Stimulated activated CD4-positive, alpha-beta T cell treated with anti-CD3 and anti-CD28 coated beads, Interleukin-4, amount 100 ng/mL, for 4 hours (primary cell): ENCODE measurements around the gene GAS7.
"Not testable (repeated sequence)": the region's sequence is repeated elsewhere in the genome, so short reads cannot be mapped to it uniquely, and the experiment has no call there.

Experiments used
- DNase-seq, 2 experiments: peaks; one replicate each; pipeline ENCODE4 v3.0.0-alpha.2; 2020

GAS7 gene

DNA sequence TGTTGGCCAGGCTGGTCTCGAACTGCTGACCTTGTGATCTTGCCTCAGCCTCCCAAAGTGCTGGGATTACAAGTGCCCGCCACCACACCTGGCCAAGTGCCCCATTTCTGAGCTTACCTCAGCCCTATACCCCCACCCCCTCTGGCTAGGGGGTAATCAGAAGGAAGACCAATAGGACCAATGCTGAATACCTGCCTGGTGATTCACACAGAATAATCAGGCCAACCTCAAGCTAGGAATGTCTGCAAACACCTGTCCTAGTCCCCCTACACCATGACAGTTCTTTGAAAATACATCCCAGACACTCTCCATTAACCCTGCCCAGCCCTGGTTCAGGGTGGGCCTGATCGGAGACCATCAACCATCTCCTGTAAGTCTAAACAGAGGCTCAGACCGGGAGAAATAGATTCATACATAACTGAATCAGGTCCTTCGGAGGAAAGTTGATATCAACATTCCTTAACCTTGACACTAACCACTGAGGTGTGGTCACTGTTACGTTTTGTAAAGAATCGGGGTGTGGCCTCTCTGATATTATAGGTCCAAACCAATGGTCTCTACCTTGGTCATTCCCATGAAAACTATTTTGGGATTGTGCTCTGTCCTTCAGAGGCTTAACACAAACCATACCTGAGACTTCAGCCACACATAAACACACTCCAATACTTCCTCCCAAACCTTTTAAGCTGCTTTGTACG lies 130.8 kb downstream of the GAS7 start:
- DNase-seq = no peak

DNA sequence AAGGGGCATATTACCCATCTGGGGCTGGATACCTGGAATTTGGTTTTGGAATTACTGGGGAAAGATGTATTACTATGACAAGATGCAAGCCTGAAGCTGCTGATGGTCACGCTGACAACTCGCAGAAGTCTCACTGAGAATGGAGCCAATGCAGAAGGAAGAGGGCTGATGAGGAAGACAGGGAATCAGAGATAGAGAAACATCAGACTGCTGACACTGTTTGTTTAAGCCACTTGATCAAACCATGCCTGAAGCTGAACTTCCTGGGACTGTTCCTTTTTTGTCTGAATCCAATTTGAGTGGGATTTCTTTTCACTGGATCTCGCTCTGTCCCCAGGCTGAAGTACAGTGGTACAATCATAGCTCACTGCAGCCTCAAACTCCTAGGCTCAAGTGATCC lies 133.9 kb downstream of the GAS7 start:
- DNase-seq = no peak

GRCh38 chr17:10063730-10064241 lies 134.6 kb downstream of the GAS7 start:
- no peak for DNase-seq

DNA sequence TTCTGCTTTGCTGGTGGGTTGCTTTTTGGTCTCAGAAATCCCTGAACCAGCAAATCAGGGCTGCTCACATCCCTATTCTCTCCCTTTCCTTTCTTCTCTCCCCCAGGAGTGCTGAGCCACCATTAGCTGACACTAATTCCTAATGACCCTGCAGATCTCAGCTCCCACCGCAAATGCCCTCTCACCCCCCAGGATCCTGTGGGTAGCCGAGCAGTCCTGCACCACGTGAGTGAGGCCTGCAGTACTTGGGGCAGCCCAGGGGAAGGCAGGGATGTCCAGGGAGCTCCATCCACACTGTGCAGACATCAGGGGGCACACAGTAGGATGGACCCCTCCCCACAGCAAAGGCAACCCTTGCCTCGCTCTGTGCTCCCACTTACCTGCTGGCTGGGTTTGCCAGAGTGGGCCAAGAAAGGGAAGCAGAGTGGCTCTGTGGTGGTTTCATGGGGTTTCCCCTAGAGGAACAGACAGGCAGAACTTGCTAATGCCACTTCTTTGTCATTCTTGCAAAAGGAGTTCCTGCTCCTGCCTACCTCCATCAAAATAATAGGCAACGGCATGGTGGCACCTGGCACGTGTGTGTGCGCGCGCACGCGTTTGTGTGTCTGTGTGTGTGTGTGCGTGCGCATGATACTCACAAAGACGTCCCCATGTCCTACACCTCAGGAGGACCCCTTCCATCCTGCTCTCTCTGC lies 135.6 kb downstream of the GAS7 start:
- DNase-seq = no peak

DNA sequence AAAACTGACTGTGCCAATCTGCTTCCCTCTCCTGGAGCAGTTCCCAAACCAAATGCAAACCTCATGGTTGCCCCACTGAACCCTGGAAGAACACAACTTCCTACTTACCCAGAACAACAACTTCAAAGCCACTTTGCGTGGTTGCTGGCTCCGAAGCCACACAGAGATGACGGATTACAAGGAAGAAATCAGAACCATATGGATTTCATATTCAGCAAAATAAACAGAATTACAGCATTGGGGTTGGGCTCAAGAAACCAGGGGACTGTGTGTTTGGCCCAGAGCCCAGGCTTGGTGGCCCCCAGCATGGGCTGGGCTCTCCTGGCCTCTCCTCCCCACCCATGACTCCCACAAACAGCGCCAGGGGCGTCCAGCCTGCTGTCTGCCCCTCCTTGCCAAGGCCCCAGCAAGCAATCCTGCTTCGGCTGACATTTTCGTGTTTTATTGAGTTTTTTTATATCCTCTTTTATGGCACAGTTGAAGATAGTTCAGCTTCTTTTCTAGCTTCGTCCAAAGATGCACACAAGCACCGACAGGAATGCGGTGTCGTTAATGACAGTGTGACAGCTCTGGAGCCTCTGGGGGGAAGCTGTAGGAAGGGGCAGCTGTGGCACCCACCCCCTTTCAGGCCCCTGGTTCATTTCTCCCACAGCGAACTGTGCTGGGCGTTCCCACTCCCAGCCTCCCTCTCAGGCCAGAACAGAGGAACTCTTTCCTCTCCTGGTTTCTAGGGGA lies 137.1 kb downstream of the GAS7 start:
- DNase-seq = no peak

DNA sequence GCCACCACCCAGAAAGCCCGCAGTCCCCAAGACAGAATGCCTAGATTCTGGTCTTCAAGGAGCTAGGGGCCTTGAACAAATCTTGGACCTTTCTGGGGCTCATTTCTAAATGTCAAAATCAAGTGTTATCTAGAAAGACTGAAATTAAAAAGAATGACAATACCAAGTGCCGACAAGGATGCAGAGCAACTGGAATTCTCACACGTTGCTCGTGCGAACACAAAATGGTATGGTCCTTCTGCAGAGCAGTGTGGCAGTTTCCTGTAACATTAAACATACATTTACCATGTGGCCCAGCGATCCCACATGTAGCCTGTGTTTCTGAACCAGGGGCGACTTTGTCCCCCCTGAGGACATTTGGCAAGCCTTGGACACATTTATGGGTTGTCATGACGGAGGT lies 137.9 kb downstream of the GAS7 start:
- no peak for DNase-seq

DNA sequence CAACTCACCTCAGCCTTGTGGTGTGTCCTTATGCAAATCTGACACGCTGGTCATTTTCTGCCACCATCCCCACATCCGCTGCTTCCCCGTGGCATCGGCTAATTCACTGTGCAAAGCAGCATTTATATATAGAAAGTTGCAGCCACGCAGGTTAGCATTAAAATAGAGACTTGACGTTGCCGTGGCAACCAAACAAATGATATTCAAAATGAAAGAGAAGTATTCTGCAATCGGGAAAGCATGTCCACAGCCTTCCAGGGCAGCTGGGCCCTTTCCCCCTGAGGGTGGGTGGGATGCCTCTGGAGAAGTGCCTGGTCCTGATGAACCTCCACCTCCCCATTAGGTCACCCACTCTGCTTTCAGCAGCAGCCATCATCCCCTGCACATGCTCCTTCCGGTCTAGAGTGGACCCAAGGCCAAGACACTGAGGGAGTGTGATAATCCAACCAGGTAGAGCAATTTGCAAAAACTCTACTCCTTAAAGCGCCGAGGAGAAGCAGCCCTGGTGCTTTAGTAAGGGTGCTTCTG lies 138.7 kb downstream of the GAS7 start:
- DNase-seq = no peak

DNA sequence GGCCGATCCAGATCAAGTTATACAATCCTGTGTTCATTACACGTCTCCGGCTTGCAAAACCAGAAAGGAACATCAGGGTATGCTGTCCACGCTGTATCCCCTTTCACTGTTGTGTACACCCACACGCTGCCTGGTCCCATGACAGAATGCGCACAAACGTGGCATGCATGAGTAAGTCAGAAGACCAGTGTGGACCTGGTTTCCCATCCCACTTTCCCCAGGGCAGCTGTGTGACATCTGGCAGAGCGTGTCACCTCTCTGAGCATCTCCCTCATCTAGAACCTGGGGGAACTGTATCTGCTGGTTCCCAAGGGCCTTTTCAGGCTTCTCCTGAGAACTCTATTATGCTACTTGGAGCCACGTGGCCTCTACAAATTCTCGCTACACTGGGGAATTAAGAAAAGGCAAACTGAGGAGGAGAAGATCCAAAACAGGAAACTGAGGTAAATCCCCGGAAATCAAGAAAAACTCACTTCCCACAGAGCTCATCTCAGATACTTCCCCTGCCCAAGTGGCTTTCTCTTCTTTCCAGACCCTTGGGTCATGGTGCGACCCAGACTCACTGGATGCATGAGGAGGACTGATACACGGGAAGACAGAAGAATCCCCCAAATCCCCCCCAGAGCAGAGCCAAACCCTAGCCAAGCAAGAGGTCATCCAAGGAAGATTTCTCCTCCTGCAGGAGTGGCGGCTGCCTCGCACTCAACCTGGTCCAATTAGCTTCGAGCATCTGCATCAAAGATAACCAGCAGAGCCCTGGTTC lies 139.3 kb downstream of the GAS7 start:
- DNase-seq = no peak

DNA sequence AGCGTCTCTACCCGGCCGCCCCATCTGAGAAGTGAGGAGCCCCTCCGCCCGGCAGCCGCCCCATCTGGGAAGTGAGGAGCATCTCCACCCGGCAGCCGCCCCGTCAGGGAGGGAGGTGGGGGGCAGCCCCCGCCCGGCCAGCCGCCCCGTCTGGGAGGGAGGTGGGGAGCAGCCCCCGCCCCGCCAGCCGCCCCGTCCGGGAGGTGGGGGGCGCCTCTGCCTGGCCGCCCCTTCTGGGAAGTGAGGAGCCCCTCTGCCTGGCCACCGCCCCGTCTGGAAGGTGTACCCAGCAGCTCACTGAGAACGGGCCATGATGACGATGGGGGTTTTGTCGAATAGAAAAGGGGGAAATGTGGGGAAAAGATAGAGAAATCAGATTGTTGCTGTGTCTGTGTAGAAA lies 140.9 kb downstream of the GAS7 start:
- DNase-seq = not testable (repeated sequence)

DNA sequence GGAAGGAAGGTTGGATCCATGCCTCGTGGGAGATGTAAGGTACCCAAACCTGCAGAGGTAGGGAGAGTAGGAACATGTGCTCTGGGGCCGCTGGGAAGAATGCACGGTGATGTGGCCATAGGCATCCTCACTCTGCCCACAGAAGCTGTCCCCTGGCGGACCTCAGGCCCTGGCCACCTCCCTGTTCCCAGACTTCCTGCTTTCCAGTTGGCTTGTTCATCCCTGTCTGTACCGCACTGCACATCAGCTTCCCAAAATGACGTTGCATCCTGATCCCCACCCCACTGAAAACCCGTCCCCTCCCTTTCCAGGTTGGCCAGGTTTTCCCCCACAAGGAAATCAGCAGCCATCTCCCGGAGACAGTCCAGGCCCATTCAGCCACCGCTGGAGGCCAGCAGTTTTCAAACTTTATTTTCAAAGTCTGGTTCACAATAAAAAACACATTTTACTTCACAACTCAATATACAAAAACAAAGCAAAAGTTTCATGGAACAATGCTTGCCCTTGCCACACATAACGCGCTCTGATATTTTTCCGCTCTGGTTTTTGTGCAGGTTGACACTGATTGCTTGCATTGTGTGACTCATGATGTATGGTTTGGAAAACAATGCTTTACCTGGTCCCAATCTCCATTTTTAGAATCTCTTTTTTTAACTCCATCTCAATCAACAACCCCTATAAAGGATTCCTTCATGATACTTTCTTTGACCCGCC lies 143.0 kb downstream of the GAS7 start:
- DNase-seq = no peak

GRCh38 chr17:10053782-10054540 lies 144.4 kb downstream of the GAS7 start:
- DNase-seq = no peak

DNA sequence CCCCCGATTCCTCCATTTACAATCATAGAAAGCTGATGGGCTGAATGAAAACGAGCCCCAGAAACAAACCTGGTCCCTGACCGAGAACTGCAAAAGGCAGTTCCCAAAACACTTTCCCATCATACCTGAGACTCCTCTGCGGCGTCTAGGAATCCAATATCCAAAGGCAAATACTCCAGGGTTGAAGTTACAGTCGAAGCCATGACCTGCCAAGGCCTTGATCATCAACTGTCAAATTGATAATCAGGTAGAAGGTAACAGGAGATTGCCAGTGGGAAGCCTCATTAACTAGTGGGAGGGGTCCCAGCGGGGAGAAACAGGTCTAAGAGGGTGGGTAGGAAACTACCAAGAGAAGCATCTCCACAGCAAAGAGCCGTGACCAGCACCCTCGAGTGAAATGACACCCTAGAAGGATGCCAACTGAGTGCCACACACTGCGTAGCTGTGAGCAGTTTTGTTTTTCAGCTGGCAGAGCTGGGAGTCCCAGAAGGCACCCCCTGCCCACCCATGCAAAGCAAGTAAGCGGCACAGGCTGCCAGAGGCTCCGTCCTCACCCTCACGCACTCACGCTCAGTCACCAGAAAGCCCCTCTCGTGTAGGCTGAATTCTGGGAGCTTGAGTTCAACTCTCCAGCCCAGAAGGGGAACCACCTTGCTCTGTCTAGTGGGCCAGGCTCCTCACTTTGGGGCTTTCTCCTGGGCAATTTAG lies 146.1 kb downstream of the GAS7 start:
- DNase-seq = no peak

DNA sequence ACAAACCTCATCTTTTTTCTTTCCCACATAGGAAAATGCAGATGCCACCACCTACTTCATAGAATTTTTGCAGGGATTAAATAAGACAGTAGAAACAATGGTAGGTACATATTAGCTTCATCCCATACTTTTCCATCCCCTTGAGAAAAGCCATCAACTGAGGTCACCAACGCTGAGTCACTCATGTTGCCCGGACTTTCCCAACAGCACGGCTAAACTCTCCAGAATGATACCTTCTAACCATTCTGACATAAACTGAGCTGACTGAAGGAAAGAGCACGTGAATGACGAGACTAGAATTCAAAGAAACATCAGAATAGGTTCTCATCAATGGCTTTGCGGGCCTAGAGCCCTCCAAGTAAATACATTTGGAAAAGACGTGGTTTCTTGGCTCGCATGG lies 147.3 kb downstream of the GAS7 start:
- no peak for DNase-seq

DNA sequence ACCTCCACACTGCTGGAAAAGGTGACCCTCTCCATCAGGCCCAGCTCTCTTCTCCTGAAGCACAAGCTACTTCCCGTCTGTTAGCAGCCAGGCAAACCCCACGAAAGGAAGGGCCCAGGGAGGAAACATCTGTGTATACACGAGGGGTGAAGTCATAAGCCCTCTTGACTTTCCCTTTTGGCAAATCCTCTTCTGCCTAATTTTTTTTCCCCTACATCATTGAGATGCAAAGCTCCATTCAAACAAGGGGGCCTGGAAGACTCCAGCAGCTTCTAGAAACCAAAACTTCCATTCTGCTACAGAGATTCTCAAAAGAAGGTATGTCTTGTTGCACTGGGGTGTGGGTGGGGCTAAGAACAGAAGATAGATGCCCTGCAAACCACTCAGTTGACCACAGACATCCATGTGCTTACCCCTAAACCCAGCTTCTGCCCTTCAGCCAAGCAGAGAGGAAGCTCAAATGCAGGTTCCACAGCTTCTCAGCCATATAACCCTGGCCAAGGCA lies 147.8 kb downstream of the GAS7 start:
- DNase-seq = no peak

DNA sequence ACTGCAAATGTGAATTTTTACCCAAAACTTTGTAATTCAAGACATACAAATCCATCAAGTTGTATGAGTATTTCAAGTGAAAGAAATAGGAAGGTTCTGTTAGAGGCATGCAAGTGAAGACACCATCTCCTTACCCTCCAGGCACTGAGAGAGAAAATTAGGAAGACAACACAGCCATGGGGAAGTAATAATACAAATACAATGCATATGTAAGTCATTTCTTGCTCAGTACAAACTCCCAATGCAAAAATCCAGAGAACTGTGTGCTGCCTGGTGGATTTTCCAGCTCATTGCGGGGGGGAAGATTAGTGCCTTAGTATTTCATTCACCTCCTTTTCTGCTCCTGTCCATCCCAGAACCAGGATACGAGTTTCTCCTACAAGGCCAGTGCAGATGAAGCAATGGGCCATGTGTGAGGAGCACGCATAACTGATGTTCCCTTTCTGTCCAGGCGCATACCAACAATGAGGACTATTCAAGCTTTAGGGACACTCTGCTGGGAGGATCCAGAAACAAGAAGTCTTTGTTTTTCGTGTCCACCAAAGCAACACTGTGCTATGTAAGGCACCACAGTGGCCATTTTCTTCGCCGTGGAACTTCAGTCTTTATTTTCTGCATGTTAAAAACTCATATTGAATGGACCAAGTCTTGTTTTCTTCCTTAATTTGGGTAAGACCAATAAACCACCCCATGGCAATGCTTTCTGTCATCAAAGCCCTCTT lies 149.6 kb downstream of the GAS7 start:
- no peak for DNase-seq

DNA sequence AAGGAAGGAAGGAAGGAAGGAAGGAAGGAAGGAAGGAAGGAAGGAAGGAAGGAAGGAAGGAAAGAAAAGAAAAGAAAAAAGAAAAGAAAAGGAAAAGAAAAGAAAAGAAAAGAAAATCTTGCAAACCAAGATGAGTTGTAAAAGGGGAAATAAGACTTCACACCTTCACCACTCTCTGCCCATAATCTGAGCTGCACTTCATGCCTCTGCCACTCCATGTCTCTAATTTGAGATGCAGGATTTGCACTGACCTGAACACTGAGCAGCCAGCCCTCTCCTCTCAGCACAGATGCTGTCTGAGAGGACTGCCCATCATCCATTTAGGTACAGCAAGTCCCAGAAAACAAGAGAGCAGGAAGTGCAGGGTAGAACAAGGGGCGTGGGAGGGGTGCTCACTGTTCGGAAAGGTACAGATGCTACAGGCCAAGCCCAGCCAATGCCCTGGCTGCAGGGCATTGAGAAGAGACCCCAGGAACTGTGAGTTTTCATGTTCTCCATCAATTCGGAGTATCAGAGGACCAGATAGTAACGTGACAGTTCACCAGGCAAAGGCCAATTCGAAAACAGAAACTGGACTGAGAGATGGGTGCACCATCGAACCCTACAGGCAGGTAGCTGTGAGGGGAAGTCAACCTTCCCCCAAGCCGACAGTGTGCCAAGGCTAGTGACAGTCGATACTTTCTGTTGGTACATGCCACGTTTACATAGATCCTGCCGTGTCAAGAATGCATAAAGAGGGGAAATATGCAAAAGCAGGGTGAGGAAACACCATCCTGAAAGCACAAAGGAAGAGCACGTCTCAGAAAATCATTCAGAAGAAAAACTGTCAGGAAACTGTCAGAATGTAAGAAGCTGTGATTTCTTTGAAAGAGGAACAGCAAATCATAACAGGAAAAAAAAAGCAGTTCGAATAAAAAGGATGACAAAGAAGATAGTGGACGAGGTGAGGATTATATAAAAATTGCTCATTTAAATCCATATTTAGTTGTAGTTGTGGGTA lies 151.3 kb downstream of the GAS7 start:
- DNase-seq = no peak

GRCh38 chr17:10045871-10046658 lies 152.3 kb downstream of the GAS7 start:
- DNase-seq = no peak
